ENCODE measurements around the gene ADAM21. TPM values are rescaled to one million over a fixed set of nuclear protein-coding genes. Genes with fewer than 3 reads are reported as not detected.
"Not testable (repeated sequence)": the region's sequence is repeated elsewhere in the genome, so short reads cannot be mapped to it uniquely, and the experiment has no call there.

ADAM21 gene
- total RNA-seq, result 0.16 TPM

GRCh38 chr14:70451874-70452273 lies at the start of gene ADAM21:
TSS of gene ADAM21 (plus strand) at chr14:70452174. CDS start at chr14:70457500, 5,326 bp downstream.
- no peak for DNase-seq

- DNase-seq, result not testable (repeated sequence)
Observed at GRCh38 chr14:70403335-70403734, 48.6 kb upstream of the ADAM21 start.

- not testable (repeated sequence) for DNase-seq
Observed at GRCh38 chr14:70406216-70406615, 45.8 kb upstream of the ADAM21 start.

- no peak for DNase-seq
Observed at GRCh38 chr14:70407621-70408020, 44.4 kb upstream of the ADAM21 start.

- no peak for DNase-seq
Observed at GRCh38 chr14:70415788-70416187, 36.2 kb upstream of the ADAM21 start.

- DNase-seq, result no peak
Observed at GRCh38 chr14:70416338-70416724, 35.6 kb upstream of the ADAM21 start.

- peak; percentile 71 for DNase-seq
Observed at GRCh38 chr14:70416725-70417349, 35.1 kb upstream of the ADAM21 start, which contains the start of gene SYNJ2BP. TSS of gene SYNJ2BP (minus strand) at chr14:70417090. CDS start at chr14:70416963, 127 bp downstream.

GRCh38 chr14:70419270-70419931 lies 32.6 kb upstream of the ADAM21 start:
- not testable (repeated sequence) for DNase-seq

GRCh38 chr14:70422538-70422937 lies 29.4 kb upstream of the ADAM21 start:
- no peak for DNase-seq

- DNase-seq, result no peak
Observed at GRCh38 chr14:70425354-70425753, 26.6 kb upstream of the ADAM21 start.

GRCh38 chr14:70426555-70426954 lies 25.4 kb upstream of the ADAM21 start:
- DNase-seq, result not testable (repeated sequence)

GRCh38 chr14:70436867-70437266 lies 15.1 kb upstream of the ADAM21 start:
- DNase-seq, result no peak

GRCh38 chr14:70441641-70442040 lies 10.3 kb upstream of the ADAM21 start:
- DNase-seq, result no peak

GRCh38 chr14:70442750-70443149 lies 9.2 kb upstream of the ADAM21 start:
- no peak for DNase-seq

GRCh38 chr14:70448633-70449340 lies 3.2 kb upstream of the ADAM21 start:
- DNase-seq, result no peak

- DNase-seq, result no peak
Observed at GRCh38 chr14:70454731-70455130, 2.8 kb downstream of the ADAM21 start.

GRCh38 chr14:70468731-70469130 lies 16.8 kb downstream of the ADAM21 start:
- DNase-seq, result no peak

- not testable (repeated sequence) for DNase-seq
Observed at GRCh38 chr14:70470863-70471563, 19.0 kb downstream of the ADAM21 start.

- no peak for DNase-seq
Observed at GRCh38 chr14:70472253-70473159, 20.5 kb downstream of the ADAM21 start.

GRCh38 chr14:70473825-70474224 lies 21.9 kb downstream of the ADAM21 start:
- no peak for DNase-seq

GRCh38 chr14:70475459-70475858 lies 23.5 kb downstream of the ADAM21 start:
- DNase-seq, result not testable (repeated sequence)
